22Rv1 (cell line): Measurements from ENCODE around the gene NAV3.

Experiments
- H3K27ac ChIP-seq: fragments of 450-650 bp; 2 replicates; pipeline ENCODE4 v1.5.1; 2017
- CTCF ChIP-seq: fragments of 450-650 bp; IDR thresholded peaks from 2 replicates; pipeline ENCODE4 v1.5.1; 2017; ENCODE audit warnings: mild to moderate bottlenecking
- ZFX ChIP-seq: fragments of 450-650 bp; IDR thresholded peaks from 2 replicates; pipeline ENCODE4 v1.6.1; 2017; ENCODE audit warnings: antibody characterized with exemption, borderline replicate concordance

The NAV3 gene

GRCh38 chr12:77973579-77973978 is 142.9 kb downstream of the NAV3 start:
- H3K27ac ChIP-seq: no peak overlapping the region
- no peak for TF ChIP-seq ZFX
- TF ChIP-seq CTCF: no peak

- TF ChIP-seq ZFX (no peak), CTCF (no peak)
- H3K27ac ChIP-seq: no peak overlapping the region
These were observed 144.0 kb downstream of the NAV3 start for GRCh38 chr12:77974645-77975044.

GRCh38 chr12:77979597-77980250 is 149.0 kb downstream of the NAV3 start:
- TF ChIP-seq CTCF (no peak), ZFX (no peak)

GRCh38 chr12:77980782-77981181 is 150.1 kb downstream of the NAV3 start:
- no peak for TF ChIP-seq CTCF
- no peak for TF ChIP-seq ZFX
- H3K27ac ChIP-seq: no peak overlapping the region

More at GRCh38 chr12:77979597-77980250, 149.0 kb downstream of the NAV3 start:
- no peak overlapping the region for H3K27ac ChIP-seq

GRCh38 chr12:77983859-77984258 is 153.2 kb downstream of the NAV3 start:
- H3K27ac ChIP-seq: no peak overlapping the region
- no peak for TF ChIP-seq ZFX
- no peak for TF ChIP-seq CTCF

GRCh38 chr12:77992760-77993159 is 162.1 kb downstream of the NAV3 start:
- H3K27ac ChIP-seq: no peak overlapping the region
- TF ChIP-seq ZFX: no peak

GRCh38 chr12:77993658-77994057 is 163.0 kb downstream of the NAV3 start:
- TF ChIP-seq CTCF (no peak), ZFX (no peak)
- H3K27ac ChIP-seq: no peak overlapping the region

- H3K27ac ChIP-seq: no peak overlapping the region
- TF ChIP-seq CTCF: no peak
- no peak for TF ChIP-seq ZFX
These were observed 164.9 kb downstream of the NAV3 start for GRCh38 chr12:77995436-77996167.
